ENCODE data around the gene NSMCE4A.
"Not testable (repeated sequence)": the region's sequence is repeated elsewhere in the genome, so short reads cannot be mapped to it uniquely, and the experiment has no call there.

The NSMCE4A gene

DNA sequence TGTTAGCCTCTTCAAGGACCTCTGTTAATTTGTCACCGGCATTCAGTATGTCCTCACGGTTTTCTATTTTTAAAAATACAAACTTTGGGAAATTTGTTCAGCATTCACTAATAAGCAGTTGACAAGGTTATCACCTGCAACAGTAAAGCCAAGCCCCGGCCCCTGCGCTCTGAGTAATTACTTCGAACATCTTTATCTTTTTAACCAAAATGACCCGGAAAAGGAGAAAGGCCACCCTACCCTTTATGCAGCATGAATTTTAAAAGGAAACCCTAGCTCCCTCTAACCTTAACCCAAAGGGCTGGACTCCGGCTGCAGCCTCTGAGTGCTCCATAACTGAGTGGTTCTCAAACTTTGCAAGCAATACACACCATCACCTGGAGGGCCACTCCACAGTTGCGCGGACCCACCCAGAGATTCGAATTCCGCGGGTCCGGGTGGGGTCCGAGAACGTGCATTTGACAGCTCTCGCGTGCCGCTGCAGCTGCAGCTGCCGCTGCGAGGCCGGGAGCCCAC is 940 bp downstream of the NSMCE4A start:
- TF ChIP-seq EZH2 (optimal IDR thresholded peaks at IDR 0.05; ENCODE audit: low read depth, low read length) (no peak), EZH2phosphoT487 (IDR thresholded peaks at IDR 0.05; ENCODE audit: low read length) (no peak), CTCF (IDR thresholded peaks at IDR 0.05; ENCODE audit: low read length) (no peak)
- no peak for DNase-seq
- Histone ChIP-seq H3K79me2 (ENCODE audit: low read length) (peaks cover 29% of the 10 kb centered on the region), H3K36me3 (replicated peaks; ENCODE audit: insufficient read depth, low read length) (peaks cover 4% of the 10 kb centered on the region; the same call in 1 of the 2 replicates), H3K4me3 (ENCODE audit: low read length) (peak overlapping the region; percentile 99), H3K27me3 (replicated peaks; ENCODE audit: insufficient read depth, low read length) (no peaks in the 10 kb centered on the region), H3K9ac (ENCODE audit: low read length) (peak overlapping the region; percentile 100), H3K27ac (ENCODE audit: low read length) (peak overlapping the region; percentile 96; the same call in 1 of the 2 replicates), H2AFZ (ENCODE audit: low read length) (peak overlapping the region; percentile 75), H3K9me2 (replicated peaks; ENCODE audit: insufficient read depth, low read length) (no peaks in the 10 kb centered on the region), H3K9me3 (replicated peaks; ENCODE audit: insufficient read depth, low read length) (no peaks in the 10 kb centered on the region; the same call in 1 of the 2 replicates), H4K20me1 (ENCODE audit: insufficient read depth, low read length) (no peaks in the 10 kb centered on the region; the same call in 1 of the 2 replicates), H3K4me2 (ENCODE audit: low read depth, low read length) (peak overlapping the region; percentile 93), H3K4me1 (ENCODE audit: low read length) (0 out of 2 replicates have a peak, but pooled peaks cover 6% of the 10 kb centered on the region), H3F3A (ENCODE audit: insufficient read depth, low read length) (peaks cover 2% of the 10 kb centered on the region; the same call in 1 of the 2 replicates)

- not testable (repeated sequence) for H4K20me1 ChIP-seq (ENCODE audit: insufficient read depth, low read length); H3K36me3 ChIP-seq (replicated peaks; ENCODE audit: insufficient read depth, low read length); DNase-seq; H3K9ac ChIP-seq (ENCODE audit: low read length); H3K9me3 ChIP-seq (replicated peaks; ENCODE audit: insufficient read depth, low read length); H3K27me3 ChIP-seq (replicated peaks; ENCODE audit: insufficient read depth, low read length); H3K9me2 ChIP-seq (replicated peaks; ENCODE audit: insufficient read depth, low read length); H3K4me1 ChIP-seq (ENCODE audit: low read length); H3F3A ChIP-seq (ENCODE audit: insufficient read depth, low read length); H3K27ac ChIP-seq (ENCODE audit: low read length); H2AFZ ChIP-seq (ENCODE audit: low read length); H3K4me3 ChIP-seq (ENCODE audit: low read length); H3K4me2 ChIP-seq (ENCODE audit: low read depth, low read length)
- H3K79me2 ChIP-seq (ENCODE audit: low read length): peaks cover 25% of the 10 kb centered on the region
These were observed 5.9 kb downstream of the NSMCE4A start for GRCh38 chr10:121969086-121969485.

DNA sequence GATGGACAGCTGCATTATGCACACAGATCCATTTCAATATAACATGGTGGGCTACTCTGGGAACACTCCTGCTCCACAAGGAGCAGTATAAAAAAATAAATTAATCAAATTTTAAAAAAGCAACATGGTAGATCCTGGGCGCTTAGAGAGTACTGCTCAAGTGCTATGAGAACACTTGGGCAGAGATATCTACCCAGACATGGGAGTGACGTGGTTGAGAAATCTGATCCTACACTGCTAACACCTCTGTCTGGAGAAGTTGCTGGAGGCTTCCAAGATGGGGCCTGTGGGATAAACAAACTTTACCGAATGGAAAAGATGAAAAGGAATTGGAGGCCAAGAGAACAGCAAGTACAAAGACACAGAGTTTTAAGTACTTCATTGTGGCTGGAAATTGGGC is 9.0 kb downstream of the NSMCE4A start:
- no peaks in the 10 kb centered on the region; the same call in 1 of the 2 replicates for H4K20me1 ChIP-seq (ENCODE audit: insufficient read depth, low read length)
- no peaks in the 10 kb centered on the region for H3K79me2 ChIP-seq (ENCODE audit: low read length)
- DNase-seq: no peak
- H3F3A ChIP-seq (ENCODE audit: insufficient read depth, low read length): no peaks in the 10 kb centered on the region
- H3K4me2 ChIP-seq (ENCODE audit: low read depth, low read length): no peak overlapping the region
- no peaks in the 10 kb centered on the region for H3K4me1 ChIP-seq (ENCODE audit: low read length)
- H2AFZ ChIP-seq (ENCODE audit: low read length): no peak overlapping the region
- no peak overlapping the region for H3K9ac ChIP-seq (ENCODE audit: low read length)
- H3K27ac ChIP-seq (ENCODE audit: low read length): no peak overlapping the region
- no peak overlapping the region for H3K4me3 ChIP-seq (ENCODE audit: low read length)
- TF ChIP-seq EZH2 (optimal IDR thresholded peaks at IDR 0.05; ENCODE audit: low read depth, low read length): no peak
- TF ChIP-seq EZH2phosphoT487 (IDR thresholded peaks at IDR 0.05; ENCODE audit: low read length): no peak
- TF ChIP-seq CTCF (IDR thresholded peaks at IDR 0.05; ENCODE audit: low read length): no peak
- no peaks in the 10 kb centered on the region for H3K9me3 ChIP-seq (replicated peaks; ENCODE audit: insufficient read depth, low read length)
- H3K36me3 ChIP-seq (replicated peaks; ENCODE audit: insufficient read depth, low read length): peaks cover 7% of the 10 kb centered on the region; the same call in 1 of the 2 replicates
- no peaks in the 10 kb centered on the region for H3K27me3 ChIP-seq (replicated peaks; ENCODE audit: insufficient read depth, low read length)
- H3K9me2 ChIP-seq (replicated peaks; ENCODE audit: insufficient read depth, low read length): no peaks in the 10 kb centered on the region

DNA sequence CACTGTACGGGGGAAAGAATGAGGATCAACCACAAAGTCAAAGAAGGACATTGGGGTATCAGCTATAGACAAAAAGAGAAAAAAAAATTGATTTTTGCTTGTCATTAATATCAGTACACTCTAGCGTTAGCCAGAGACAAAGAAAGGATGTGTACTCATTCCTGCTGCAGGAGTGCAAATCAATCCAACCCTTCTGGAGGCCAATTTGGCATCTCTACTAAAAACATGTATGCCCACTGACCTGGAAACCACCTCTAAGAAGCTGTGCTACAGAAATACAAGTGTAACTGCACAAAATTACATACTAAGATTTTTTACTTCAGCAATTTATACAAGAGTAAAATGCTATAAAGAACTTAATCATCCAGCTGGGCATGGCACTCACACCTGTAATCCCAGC is 13.6 kb downstream of the NSMCE4A start:
- Histone ChIP-seq H3K27me3 (replicated peaks; ENCODE audit: insufficient read depth, low read length) (no peaks in the 10 kb centered on the region), H3F3A (ENCODE audit: insufficient read depth, low read length) (no peaks in the 10 kb centered on the region), H3K27ac (ENCODE audit: low read length) (no peak overlapping the region), H3K36me3 (replicated peaks; ENCODE audit: insufficient read depth, low read length) (0 out of 2 replicates have a peak, but pooled peaks cover 7% of the 10 kb centered on the region), H3K4me1 (ENCODE audit: low read length) (no peaks in the 10 kb centered on the region), H3K4me2 (ENCODE audit: low read depth, low read length) (no peak overlapping the region), H4K20me1 (ENCODE audit: insufficient read depth, low read length) (no peaks in the 10 kb centered on the region), H3K9ac (ENCODE audit: low read length) (no peak overlapping the region), H3K9me2 (replicated peaks; ENCODE audit: insufficient read depth, low read length) (no peaks in the 10 kb centered on the region), H3K9me3 (replicated peaks; ENCODE audit: insufficient read depth, low read length) (no peaks in the 10 kb centered on the region), H3K4me3 (ENCODE audit: low read length) (no peak overlapping the region), H2AFZ (ENCODE audit: low read length) (no peak overlapping the region), H3K79me2 (ENCODE audit: low read length) (no peaks in the 10 kb centered on the region)
- no peak for TF ChIP-seq EZH2 (optimal IDR thresholded peaks at IDR 0.05; ENCODE audit: low read depth, low read length)
- TF ChIP-seq CTCF (IDR thresholded peaks at IDR 0.05; ENCODE audit: low read length): no peak
- no peak for TF ChIP-seq EZH2phosphoT487 (IDR thresholded peaks at IDR 0.05; ENCODE audit: low read length)
- no peak for DNase-seq
